Skin of body (tissue), 2 donors: Measurements from ENCODE around the gene PMIS2. TPM values are rescaled to one million over a fixed set of nuclear protein-coding genes. Genes with fewer than 3 reads are reported as not detected.
A peak's percentile ranks its signal among the peaks of the same experiment; 100 is the strongest.

Source experiments
- DNase-seq: peaks from one replicate; lab custom pipeline; 2025; lab: John Stamatoyannopoulos, UW
- total RNA-seq: library from RNA; depleted of rRNA; stranded (reverse); fragments of >200 nt; gene quantifications from one replicate; pipeline ENCODE4 v1.2.3, GENCODE V29; 2014

The PMIS2 gene
- total RNA-seq, result not detected

GRCh38 chr19:35585848-35586247 lies at the start of gene PMIS2:
Gene PMIS2 (plus strand): TSS chr19:35586173. CDS start chr19:35586260, 87 bp downstream.
- no peak for DNase-seq

- no peak for DNase-seq
Measured at GRCh38 chr19:35539314-35539713, 46.7 kb upstream of the PMIS2 start.

DNA sequence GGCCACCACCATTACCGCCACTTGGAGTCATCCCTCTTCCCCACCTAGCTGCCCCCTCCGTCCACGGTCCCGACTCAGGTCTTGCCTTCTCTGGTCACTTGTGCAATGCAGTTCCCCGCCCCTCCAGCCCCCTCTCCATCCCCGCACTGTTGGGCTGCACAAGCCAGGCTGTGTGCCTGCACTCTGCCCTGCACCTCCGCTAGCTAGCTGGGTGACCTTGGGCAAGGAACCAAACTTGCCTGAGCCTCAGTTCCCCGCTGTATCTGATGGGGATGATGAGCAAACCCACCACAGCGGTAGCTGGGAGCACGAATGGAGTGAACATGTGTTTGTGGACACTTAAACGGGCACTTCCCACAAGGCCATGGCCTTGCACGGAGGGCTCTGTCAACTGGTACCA lies 46.1 kb upstream of the PMIS2 start:
- no peak for DNase-seq

GRCh38 chr19:35540356-35540927 lies 45.5 kb upstream of the PMIS2 start:
- no peak for DNase-seq

- DNase-seq, result no peak
Measured at GRCh38 chr19:35542209-35542608, 43.8 kb upstream of the PMIS2 start.

DNA sequence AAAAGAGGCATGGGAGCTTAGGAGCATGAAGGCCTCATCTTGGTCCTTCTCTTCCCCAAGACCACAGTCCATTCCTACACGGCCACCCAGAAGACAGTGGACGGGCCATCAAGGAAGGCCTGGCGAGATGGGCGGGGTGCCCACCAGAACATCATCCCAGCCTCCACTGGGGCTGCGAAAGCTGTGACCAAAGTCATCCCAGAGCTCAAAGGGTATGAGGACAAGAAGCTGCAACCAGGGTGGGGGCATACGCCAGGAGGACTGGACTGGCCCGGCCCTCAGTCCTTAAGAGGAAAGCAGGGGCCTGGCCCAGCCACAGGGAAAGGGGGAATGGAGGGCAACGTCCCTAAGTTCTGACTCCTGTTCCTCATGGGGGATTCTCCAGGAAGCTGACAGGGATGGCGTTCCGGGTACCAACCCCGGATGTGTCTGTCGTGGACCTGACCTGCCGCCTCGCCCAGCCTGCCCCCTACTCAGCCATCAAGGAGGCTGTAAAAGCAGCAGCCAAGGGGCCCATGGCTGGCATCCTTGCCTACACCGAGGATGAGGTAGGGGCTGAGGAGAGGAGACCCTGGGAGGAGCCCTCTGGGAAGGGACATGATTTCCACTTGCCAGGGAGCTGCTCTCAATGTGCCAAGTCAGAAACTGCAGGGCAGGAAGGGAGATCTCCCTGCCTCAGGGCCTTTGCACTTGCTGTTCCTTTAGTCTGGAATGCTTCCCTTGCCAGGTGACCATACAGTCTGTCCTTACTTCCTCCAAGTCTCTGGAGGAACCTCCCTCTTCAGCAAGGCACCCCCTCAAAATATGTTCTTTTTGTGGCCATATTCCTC lies 42.5 kb upstream of the PMIS2 start:
- DNase-seq, result no peak

GRCh38 chr19:35544110-35544802 lies 41.7 kb upstream of the PMIS2 start:
- no peak for DNase-seq

GRCh38 chr19:35545001-35545854 lies 40.7 kb upstream of the PMIS2 start, which contains the start of gene TMEM147:
Gene TMEM147 (plus strand): TSS chr19:35545626. CDS start chr19:35545740, 114 bp downstream.
- peak; percentile 42 for DNase-seq

- no peak for DNase-seq
Measured at GRCh38 chr19:35545855-35546381, 40.1 kb upstream of the PMIS2 start.

- DNase-seq, result no peak
Measured at GRCh38 chr19:35546532-35546931, 39.4 kb upstream of the PMIS2 start.

- DNase-seq, result no peak
Measured at GRCh38 chr19:35549174-35549788, 36.7 kb upstream of the PMIS2 start.

- DNase-seq, result no peak
Measured at GRCh38 chr19:35549879-35550523, 36.0 kb upstream of the PMIS2 start.

GRCh38 chr19:35551091-35551810 lies 34.7 kb upstream of the PMIS2 start:
- no peak for DNase-seq

DNA sequence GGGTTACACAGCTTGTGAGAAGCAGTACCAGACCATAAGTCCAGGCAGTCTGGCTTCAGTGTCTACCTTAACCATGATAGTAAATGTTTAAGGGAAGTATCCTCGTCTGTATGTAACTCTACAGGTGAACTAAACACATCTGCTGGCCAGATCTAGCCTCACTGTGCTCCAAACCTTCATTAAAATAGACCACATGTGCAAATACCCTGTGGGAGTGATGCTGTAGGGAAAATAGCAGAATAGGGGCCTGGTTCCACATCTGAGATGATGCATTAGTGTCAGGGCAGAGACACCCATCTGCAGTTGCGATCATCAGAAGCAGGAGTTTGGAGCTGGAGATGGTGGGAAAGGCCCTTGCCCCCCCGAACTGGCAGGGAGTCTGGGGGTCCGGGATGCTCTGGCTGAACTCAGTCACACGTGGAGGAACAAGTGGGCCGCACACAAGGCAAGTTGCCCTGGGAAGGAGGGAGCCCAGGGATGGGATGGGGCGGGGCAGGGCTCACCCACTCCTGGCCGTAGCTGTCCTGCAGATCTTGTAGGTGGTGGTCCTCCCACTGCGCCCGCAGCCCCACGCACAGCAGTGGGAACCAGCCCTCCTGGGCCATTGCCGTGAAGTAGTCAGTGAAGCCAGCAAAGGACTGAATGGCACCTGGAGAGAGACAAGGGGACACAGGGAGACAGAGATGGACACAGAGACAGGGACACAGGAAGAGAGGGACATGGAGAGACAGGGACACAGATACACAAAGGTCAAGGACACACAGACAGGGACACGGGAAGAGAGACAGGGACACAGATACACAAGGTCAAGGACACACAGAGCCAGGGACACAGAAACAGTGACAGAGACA lies 33.2 kb upstream of the PMIS2 start:
- DNase-seq, result no peak

GRCh38 chr19:35553385-35554000 lies 32.5 kb upstream of the PMIS2 start:
- no peak for DNase-seq

GRCh38 chr19:35554076-35554475 lies 31.9 kb upstream of the PMIS2 start:
- no peak for DNase-seq

DNA sequence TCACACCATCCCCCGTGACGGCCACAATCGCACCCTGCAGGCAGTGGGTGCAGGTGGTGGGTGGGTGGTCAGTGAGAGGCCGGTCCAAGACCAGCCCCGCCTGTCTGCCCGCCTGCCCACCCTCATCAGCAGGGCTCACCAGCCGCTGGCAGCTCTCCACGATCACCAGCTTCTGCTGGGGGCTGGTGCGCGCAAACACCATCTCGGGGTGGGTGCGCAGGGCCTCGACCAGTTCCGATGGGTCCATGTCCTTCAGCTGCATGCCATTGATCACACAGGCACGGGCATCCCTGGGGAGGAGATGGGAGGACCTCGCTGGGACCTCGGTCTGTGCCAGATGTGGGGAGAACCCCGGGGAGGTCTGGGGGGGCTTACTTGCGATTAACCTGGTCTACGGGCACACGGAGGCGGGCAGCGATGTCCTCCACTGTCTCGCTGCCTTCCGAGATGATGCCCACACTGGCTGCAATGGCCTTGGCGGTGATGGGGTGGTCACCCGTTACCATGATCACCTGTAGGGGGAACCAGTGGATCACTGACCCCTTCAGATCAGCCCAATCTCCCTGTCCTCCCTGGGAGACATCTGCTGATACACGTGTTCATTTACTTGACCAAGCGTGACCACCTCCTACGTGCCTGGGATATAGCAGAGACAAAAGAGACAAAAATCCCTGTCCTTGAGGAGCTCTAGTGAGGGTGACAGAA lies 30.5 kb upstream of the PMIS2 start:
- DNase-seq, result no peak
